HepG2 (cell line): ENCODE data around the gene ZNF446. TPM values are rescaled to one million over a fixed set of nuclear protein-coding genes. Genes with fewer than 3 reads are reported as not detected.

Source experiments
- ARID2 ChIP-seq: sonication (generic); formaldehyde crosslinking; IDR thresholded peaks from 2 replicates; pipeline ENCODE4 v1.8.1; 2022; ENCODE audit warnings: mild to moderate bottlenecking, missing genetic modification reagents, borderline replicate concordance
- ARNTL ChIP-seq: sonication (generic); formaldehyde crosslinking; IDR thresholded peaks from 2 replicates; pipeline ENCODE4 v1.4.0; 2020; ENCODE audit warnings: mild to moderate bottlenecking, missing genetic modification reagents
- DMAP1 ChIP-seq: IDR thresholded peaks from 2 replicates; pipeline ENCODE4 v1.6.1; 2016
- ESRRA ChIP-seq: sonication (generic); formaldehyde crosslinking; IDR thresholded peaks from 2 replicates; pipeline ENCODE4 v1.5.1; 2020; ENCODE audit warnings: mild to moderate bottlenecking, low read depth, missing genetic modification reagents
- HNRNPH1 ChIP-seq: fragments of 200-400 bp; formaldehyde crosslinking; optimal IDR thresholded peaks from 2 replicates; pipeline ENCODE3; 2017; ENCODE audit warnings: mild to moderate bottlenecking, low read depth, low read length
- MAZ ChIP-seq, 2 experiments: sonication (generic) in 1 of 2; formaldehyde crosslinking in 1 of 2; IDR thresholded peaks; 2 replicates each; pipeline versions ENCODE4 v1.5.0 to v1.6.1; 2012 to 2020; ENCODE audit warnings: low read depth in 2 of 2, mild to moderate bottlenecking in 2 of 2, borderline replicate concordance in 1 of 2, improper control_type of control experiment in 1 of 2, low read length in 1 of 2, missing genetic modification reagents in 1 of 2, moderate library complexity in 1 of 2
- MZF1 ChIP-seq: sonication (generic); formaldehyde crosslinking; IDR thresholded peaks from 2 replicates; pipeline ENCODE4 v1.8.1; 2023; ENCODE audit warnings: mild to moderate bottlenecking, missing genetic modification reagents, borderline replicate concordance
- RERE ChIP-seq: IDR thresholded peaks from 2 replicates; pipeline ENCODE4 v1.6.1; 2016; ENCODE audit warnings: low read depth, missing genetic modification reagents, missing compliant biosample characterization
- SCMH1 ChIP-seq: sonication (generic); formaldehyde crosslinking; IDR thresholded peaks from 2 replicates; pipeline ENCODE4 v1.9.0; 2021; ENCODE audit warnings: missing genetic modification reagents, mild to moderate bottlenecking, borderline replicate concordance
- SIN3B ChIP-seq: fragments of 150-350 bp; IDR thresholded peaks from 2 replicates; pipeline ENCODE4 v1.6.1; 2014; ENCODE audit warnings: low read length
- ZFP37 ChIP-seq: sonication (generic); formaldehyde crosslinking; IDR thresholded peaks from 2 replicates; pipeline ENCODE4 v1.4.0; 2020; ENCODE audit warnings: missing genetic modification reagents, borderline replicate concordance
- ZFP62 ChIP-seq: sonication (generic); formaldehyde crosslinking; IDR thresholded peaks from 2 replicates; pipeline ENCODE4 v1.4.0; 2020; ENCODE audit warnings: missing genetic modification reagents
- ZNF292 ChIP-seq: sonication (generic); formaldehyde crosslinking; IDR thresholded peaks from 2 replicates; pipeline ENCODE4 v1.8.1; 2022; ENCODE audit warnings: mild to moderate bottlenecking, low read depth, missing genetic modification reagents, borderline replicate concordance
- ZNF354B ChIP-seq: sonication (generic); formaldehyde crosslinking; IDR thresholded peaks from 2 replicates; pipeline ENCODE4 v1.8.0; 2022; ENCODE audit warnings: mild to moderate bottlenecking, missing genetic modification reagents
- ZNF547 ChIP-seq: sonication (generic); formaldehyde crosslinking; IDR thresholded peaks from 2 replicates; pipeline ENCODE4 v1.5.1; 2020; ENCODE audit warnings: mild to moderate bottlenecking, missing genetic modification reagents
- ZNF775 ChIP-seq: sonication (generic); formaldehyde crosslinking; IDR thresholded peaks from 2 replicates; pipeline ENCODE4 v1.4.0; 2020; ENCODE audit warnings: missing genetic modification reagents, mild to moderate bottlenecking, moderate library complexity, borderline replicate concordance
- polyA plus RNA-seq, 8 experiments: library from polyadenylated mRNA; depleted of rRNA in 3 of 8; stranded (reverse) in 7 of 8; unstranded in 1 of 8; fragments of >200 nt; fragmentation: Illumina TruSeq in 4 of 8; extraction: Trizol in 4 of 8; gene quantifications; 2 replicates each; pipeline versions ENCODE4 v1.2.1 to v1.2.3, GENCODE V29; 2011 to 2016; ENCODE audit warnings: low read depth in 4 of 8, missing spikeins in 1 of 8, mixed read lengths in 1 of 8; ENCODE audit not compliant: insufficient read depth in 1 of 8
- total RNA-seq, 5 experiments: library from RNA; depleted of rRNA; stranded (reverse); fragments of >200 nt; fragmentation: Illumina TruSeq; extraction: Trizol; gene quantifications; 2 replicates each; pipeline ENCODE4 v1.2.3, GENCODE V29; 2016; ENCODE audit warnings: low read depth in 1 of 5
- TF ChIP-seq, protein P1 (sequence below), 2 experiments: sonication (generic) in 1 of 2; formaldehyde crosslinking in 1 of 2; IDR thresholded peaks; 2 replicates each; pipeline versions ENCODE4 v1.4.0 to v1.6.1; 2016 to 2020; ENCODE audit warnings: borderline replicate concordance in 1 of 2, low read depth in 1 of 2, mild to moderate bottlenecking in 1 of 2, missing genetic modification reagents in 1 of 2
- TF ChIP-seq, protein P2 (sequence below): sonication (generic); formaldehyde crosslinking; IDR thresholded peaks from 2 replicates; pipeline ENCODE4 v1.8.1; 2023; ENCODE audit warnings: mild to moderate bottlenecking, missing genetic modification reagents, borderline replicate concordance

Gene ZNF446
- total and polyA plus RNA-seq, 2 of the 13 experiments (the other 11 are each of a cell fraction or from before 2014, with no cell fraction given): 3.0 to 3.6 TPM

- TF ChIP-seq HNRNPH1: no peak
- TF ChIP-seq ZNF547 (CRISPR knock-in tag): 0 out of 2 replicates have a peak, but pooled peaks have one; percentile 45
- TF ChIP-seq ARID2 (CRISPR knock-in tag): no peak
- TF ChIP-seq DMAP1: no peak; the same call in 1 of the 2 replicates
- no peak for TF ChIP-seq ZFP37
- peak; percentile 72 for TF ChIP-seq ESRRA (CRISPR knock-in tag)
- TF ChIP-seq SIN3B: no peak
- TF ChIP-seq ZNF775 (CRISPR knock-in tag): no peak
- TF ChIP-seq, protein P1, sequence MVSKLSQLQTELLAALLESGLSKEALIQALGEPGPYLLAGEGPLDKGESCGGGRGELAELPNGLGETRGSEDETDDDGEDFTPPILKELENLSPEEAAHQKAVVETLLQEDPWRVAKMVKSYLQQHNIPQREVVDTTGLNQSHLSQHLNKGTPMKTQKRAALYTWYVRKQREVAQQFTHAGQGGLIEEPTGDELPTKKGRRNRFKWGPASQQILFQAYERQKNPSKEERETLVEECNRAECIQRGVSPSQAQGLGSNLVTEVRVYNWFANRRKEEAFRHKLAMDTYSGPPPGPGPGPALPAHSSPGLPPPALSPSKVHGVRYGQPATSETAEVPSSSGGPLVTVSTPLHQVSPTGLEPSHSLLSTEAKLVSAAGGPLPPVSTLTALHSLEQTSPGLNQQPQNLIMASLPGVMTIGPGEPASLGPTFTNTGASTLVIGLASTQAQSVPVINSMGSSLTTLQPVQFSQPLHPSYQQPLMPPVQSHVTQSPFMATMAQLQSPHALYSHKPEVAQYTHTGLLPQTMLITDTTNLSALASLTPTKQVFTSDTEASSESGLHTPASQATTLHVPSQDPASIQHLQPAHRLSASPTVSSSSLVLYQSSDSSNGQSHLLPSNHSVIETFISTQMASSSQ (IDR thresholded peaks at IDR 0.05; ENCODE audit: low read depth): no peak
- TF ChIP-seq, protein P1 (CRISPR knock-in tag; IDR thresholded peaks at IDR 0.05; ENCODE audit: borderline replicate concordance): peak; percentile 54; the same call in 1 of the 2 replicates
- TF ChIP-seq ZNF354B (CRISPR knock-in tag): no peak
- TF ChIP-seq RERE (CRISPR knock-in tag): 0 out of 2 replicates have a peak, but pooled peaks have one; percentile 35
- TF ChIP-seq ZFP62 (CRISPR knock-in tag): peak; percentile 70; the same call in 1 of the 2 replicates
- peak; percentile 76; the same call in 1 of the 2 replicates for TF ChIP-seq ARNTL
- 0 out of 2 replicates have a peak, but pooled peaks have one; percentile 30 for TF ChIP-seq MAZ (IDR thresholded peaks at IDR 0.05; ENCODE audit: borderline replicate concordance, low read depth, low read length)
- peak; percentile 91 for TF ChIP-seq MAZ (CRISPR knock-in tag; IDR thresholded peaks at IDR 0.05; ENCODE audit: low read depth)
- TF ChIP-seq SCMH1 (CRISPR knock-in tag): no peak
- TF ChIP-seq ZNF292 (CRISPR knock-in tag): no peak
- TF ChIP-seq, protein P2, sequence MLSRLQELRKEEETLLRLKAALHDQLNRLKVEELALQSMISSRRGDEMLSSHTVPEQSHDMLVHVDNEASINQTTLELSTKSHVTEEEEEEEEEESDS (CRISPR knock-in tag): no peak
- no peak for TF ChIP-seq MZF1 (CRISPR knock-in tag)
These were observed 37.8 kb downstream of the ZNF446 start (continued) for GRCh38 chr19:58513694-58514563.
